ACC112 (cell line): ENCODE data around the gene PDE3B.

Experiments used
- H2AFZ ChIP-seq: fragments of 200-600 bp; sonication (generic); one replicate; pipeline ENCODE4 v1.6.0; 2017; ENCODE audit warnings: antibody characterized with exemption, low read length; ENCODE audit not compliant: unreplicated experiment
- H3K27ac ChIP-seq: fragments of 200-600 bp; sonication (generic); 2 replicates; pipeline ENCODE4 v1.5.1; 2014; ENCODE audit warnings: low read depth, mild to moderate bottlenecking, antibody characterized with exemption, low read length, moderate library complexity
- H3K27me3 ChIP-seq: fragments of 200-600 bp; sonication (generic); 2 replicates; pipeline ENCODE4 v1.6.1; 2014; ENCODE audit warnings: mild to moderate bottlenecking, antibody characterized with exemption, low read length, moderate library complexity, mixed read lengths; ENCODE audit not compliant: insufficient read depth
- H3K36me3 ChIP-seq: fragments of 200-600 bp; sonication (generic); 2 replicates; pipeline ENCODE4 v1.6.1; 2016; ENCODE audit warnings: mild to moderate bottlenecking, antibody characterized with exemption, low read length, moderate library complexity, mixed read lengths; ENCODE audit not compliant: insufficient read depth
- H3K4me1 ChIP-seq: fragments of 200-600 bp; sonication (generic); one replicate; pipeline ENCODE4 v1.6.1; 2016; ENCODE audit warnings: low read length, mixed read lengths; ENCODE audit not compliant: insufficient read depth, unreplicated experiment, control insufficient read depth
- H3K4me3 ChIP-seq: fragments of 200-600 bp; sonication (generic); 2 replicates; pipeline ENCODE4 v1.5.1; 2014; ENCODE audit warnings: mild to moderate bottlenecking, low read depth, low read length
- H3K79me2 ChIP-seq: fragments of 200-600 bp; sonication (generic); one replicate; pipeline ENCODE4 v1.6.0; 2016; ENCODE audit warnings: low read length; ENCODE audit not compliant: control insufficient read depth, unreplicated experiment, insufficient read depth

PDE3B gene

GRCh38 chr11:14902650-14903350, 259.2 kb downstream of the PDE3B start:
- H2AFZ ChIP-seq = no peak overlapping the region
- H3K79me2 ChIP-seq = no peaks in the 10 kb centered on the region
- H3K27me3 ChIP-seq = no peaks in the 10 kb centered on the region
- peaks cover 5% of the 10 kb centered on the region for H3K4me1 ChIP-seq
- H3K27ac ChIP-seq = no peak overlapping the region
- no peaks in the 10 kb centered on the region for H3K36me3 ChIP-seq
- no peak overlapping the region for H3K4me3 ChIP-seq

- Histone ChIP-seq H2AFZ (peak overlapping the region; percentile 87), H3K27ac (no peak overlapping the region), H3K36me3 (no peaks in the 10 kb centered on the region), H3K4me3 (peak overlapping the region; percentile 78), H3K4me1 (peaks cover 10% of the 10 kb centered on the region), H3K79me2 (no peaks in the 10 kb centered on the region), H3K27me3 (no peaks in the 10 kb centered on the region; the same call in 1 of the 2 replicates)
These were observed 261.1 kb downstream of the PDE3B start for GRCh38 chr11:14904745-14905103.

GRCh38 chr11:14905104-14906033, 261.8 kb downstream of the PDE3B start:
- Histone ChIP-seq H3K27ac (no peak overlapping the region), H3K4me1 (peaks cover 10% of the 10 kb centered on the region), H3K4me3 (peak overlapping the region; percentile 78), H3K36me3 (no peaks in the 10 kb centered on the region), H2AFZ (peak overlapping the region; percentile 87), H3K79me2 (no peaks in the 10 kb centered on the region), H3K27me3 (peaks cover 2% of the 10 kb centered on the region; the same call in 1 of the 2 replicates)

GRCh38 chr11:14906578-14906977, 263.0 kb downstream of the PDE3B start:
- peaks cover 10% of the 10 kb centered on the region for H3K4me1 ChIP-seq
- H3K4me3 ChIP-seq = no peak overlapping the region
- peaks cover 6% of the 10 kb centered on the region for H3K27me3 ChIP-seq
- H2AFZ ChIP-seq = no peak overlapping the region
- H3K27ac ChIP-seq = no peak overlapping the region
- no peaks in the 10 kb centered on the region for H3K36me3 ChIP-seq
- no peaks in the 10 kb centered on the region for H3K79me2 ChIP-seq

GRCh38 chr11:14906993-14907392, 263.4 kb downstream of the PDE3B start:
- H3K4me1 ChIP-seq = peaks cover 10% of the 10 kb centered on the region
- H3K4me3 ChIP-seq = no peak overlapping the region
- H3K36me3 ChIP-seq = no peaks in the 10 kb centered on the region
- H2AFZ ChIP-seq = no peak overlapping the region
- H3K79me2 ChIP-seq = no peaks in the 10 kb centered on the region
- no peak overlapping the region for H3K27ac ChIP-seq
- H3K27me3 ChIP-seq = peaks cover 6% of the 10 kb centered on the region

- no peak overlapping the region for H3K27ac ChIP-seq
- peaks cover 9% of the 10 kb centered on the region for H3K27me3 ChIP-seq
- peaks cover 10% of the 10 kb centered on the region for H3K4me1 ChIP-seq
- H2AFZ ChIP-seq = no peak overlapping the region
- H3K79me2 ChIP-seq = no peaks in the 10 kb centered on the region
- no peaks in the 10 kb centered on the region for H3K36me3 ChIP-seq
- no peak overlapping the region for H3K4me3 ChIP-seq
These were observed 264.0 kb downstream of the PDE3B start for GRCh38 chr11:14907411-14908213.

GRCh38 chr11:14908214-14908880, 264.7 kb downstream of the PDE3B start:
- Histone ChIP-seq H3K4me1 (peaks cover 5% of the 10 kb centered on the region), H3K36me3 (no peaks in the 10 kb centered on the region), H3K27me3 (peaks cover 16% of the 10 kb centered on the region), H3K4me3 (no peak overlapping the region), H2AFZ (no peak overlapping the region), H3K79me2 (no peaks in the 10 kb centered on the region), H3K27ac (no peak overlapping the region)

- H3K36me3 ChIP-seq = no peaks in the 10 kb centered on the region
- H3K79me2 ChIP-seq = no peaks in the 10 kb centered on the region
- H2AFZ ChIP-seq = no peak overlapping the region
These were observed 270.9 kb downstream of the PDE3B start for GRCh38 chr11:14914536-14914935.

GRCh38 chr11:14916403-14916802, 272.8 kb downstream of the PDE3B start:
- no peaks in the 10 kb centered on the region for H3K36me3 ChIP-seq
- no peak overlapping the region for H3K4me3 ChIP-seq
- no peaks in the 10 kb centered on the region for H3K4me1 ChIP-seq
- H2AFZ ChIP-seq = no peak overlapping the region
- peaks cover 76% of the 10 kb centered on the region for H3K27me3 ChIP-seq
- H3K27ac ChIP-seq = no peak overlapping the region
- H3K79me2 ChIP-seq = no peaks in the 10 kb centered on the region

More at GRCh38 chr11:14914536-14914935, 270.9 kb downstream of the PDE3B start:
- Histone ChIP-seq H3K27me3 (peaks cover 67% of the 10 kb centered on the region), H3K27ac (no peak overlapping the region), H3K4me1 (no peaks in the 10 kb centered on the region), H3K4me3 (no peak overlapping the region)
